ENCODE data around the gene ABHD12. TPM values are rescaled to one million over a fixed set of nuclear protein-coding genes. Genes with fewer than 3 reads are reported as not detected.

Gene ABHD12
- total RNA-seq, 2 donors from 2014 or later: 54.2 to 60.6 TPM

DNA sequence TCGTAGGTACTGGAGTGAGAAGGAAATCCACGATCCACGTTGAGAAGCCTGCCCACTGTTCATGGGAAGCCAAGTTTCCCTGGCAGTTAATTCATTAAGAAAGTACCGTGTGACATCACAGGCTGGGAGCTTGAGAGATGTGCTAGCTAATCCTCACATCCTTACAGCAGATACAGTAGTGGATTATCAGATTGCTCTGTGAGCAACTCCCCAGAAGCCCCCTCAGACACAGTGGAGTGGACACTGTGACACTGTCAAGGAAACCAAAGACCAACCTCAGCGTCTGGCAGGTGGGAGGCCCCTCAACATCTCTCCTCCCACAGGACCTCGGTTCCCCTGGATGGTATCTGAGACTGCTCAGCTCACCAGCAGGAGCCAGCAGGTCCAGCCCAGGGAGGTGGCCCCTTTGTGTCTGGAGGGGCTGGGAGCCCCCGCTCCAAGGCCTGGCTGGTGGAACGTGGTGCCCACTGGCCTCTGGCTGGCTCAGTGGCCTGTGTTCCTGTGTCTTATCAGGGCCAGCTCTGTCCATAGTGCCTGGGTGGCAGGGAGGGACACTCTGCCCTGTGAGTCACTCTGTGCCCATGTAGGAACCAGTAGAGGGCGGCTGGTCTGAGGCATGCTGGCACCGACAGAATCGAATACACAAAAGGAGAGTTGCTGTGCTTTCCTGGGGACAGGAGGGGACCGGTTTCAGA is 135.5 kb downstream of the ABHD12 start:
- Histone ChIP-seq H3K4me1 (peaks cover 13% of the 10 kb centered on the region), H3K27ac (peak overlapping the region; percentile 65), H3K36me3 (no peaks in the 10 kb centered on the region), H3K9me3 (no peaks in the 10 kb centered on the region), H3K27me3 (no peaks in the 10 kb centered on the region), H3K4me3 (no peak overlapping the region), H3K9ac (ENCODE audit: low read depth in 2 of 2, low read length in 2 of 2) (peak overlapping the region; percentile 33 to 73)
- TF ChIP-seq, protein P1, sequence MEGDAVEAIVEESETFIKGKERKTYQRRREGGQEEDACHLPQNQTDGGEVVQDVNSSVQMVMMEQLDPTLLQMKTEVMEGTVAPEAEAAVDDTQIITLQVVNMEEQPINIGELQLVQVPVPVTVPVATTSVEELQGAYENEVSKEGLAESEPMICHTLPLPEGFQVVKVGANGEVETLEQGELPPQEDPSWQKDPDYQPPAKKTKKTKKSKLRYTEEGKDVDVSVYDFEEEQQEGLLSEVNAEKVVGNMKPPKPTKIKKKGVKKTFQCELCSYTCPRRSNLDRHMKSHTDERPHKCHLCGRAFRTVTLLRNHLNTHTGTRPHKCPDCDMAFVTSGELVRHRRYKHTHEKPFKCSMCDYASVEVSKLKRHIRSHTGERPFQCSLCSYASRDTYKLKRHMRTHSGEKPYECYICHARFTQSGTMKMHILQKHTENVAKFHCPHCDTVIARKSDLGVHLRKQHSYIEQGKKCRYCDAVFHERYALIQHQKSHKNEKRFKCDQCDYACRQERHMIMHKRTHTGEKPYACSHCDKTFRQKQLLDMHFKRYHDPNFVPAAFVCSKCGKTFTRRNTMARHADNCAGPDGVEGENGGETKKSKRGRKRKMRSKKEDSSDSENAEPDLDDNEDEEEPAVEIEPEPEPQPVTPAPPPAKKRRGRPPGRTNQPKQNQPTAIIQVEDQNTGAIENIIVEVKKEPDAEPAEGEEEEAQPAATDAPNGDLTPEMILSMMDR (IDR thresholded peaks at IDR 0.05): no peak
- peak; percentile 74 for DNase-seq
- intact Hi-C loops (cut with DNase I): no loop called here

DNA sequence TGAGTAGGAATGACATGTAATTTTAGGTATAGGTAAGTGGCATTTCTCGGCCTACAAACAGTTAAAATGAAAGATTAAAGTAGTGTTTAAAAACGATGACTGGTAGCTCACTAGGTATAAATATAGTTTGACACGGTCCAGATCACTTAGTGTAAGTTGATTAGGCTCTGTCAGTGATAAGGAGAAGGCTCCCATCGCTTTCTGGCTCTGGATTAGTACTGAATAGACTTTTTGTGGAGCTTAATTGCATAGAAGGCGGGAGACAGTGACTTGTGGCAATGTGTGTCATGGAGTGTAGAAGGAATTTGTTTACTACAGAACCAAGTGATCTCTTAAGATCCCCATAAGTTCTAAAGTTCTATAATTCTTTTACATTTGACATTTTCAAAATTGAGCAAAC is 136.1 kb downstream of the ABHD12 start:
- Histone ChIP-seq H3K36me3 (no peaks in the 10 kb centered on the region), H3K9ac (ENCODE audit: low read depth in 2 of 2, low read length in 2 of 2) (peak overlapping the region in 1 of 2 donors; percentile 73), H3K9me3 (no peaks in the 10 kb centered on the region), H3K4me3 (no peak overlapping the region), H3K27me3 (no peaks in the 10 kb centered on the region), H3K4me1 (peaks cover 13% of the 10 kb centered on the region), H3K27ac (peak overlapping the region; percentile 65)
- intact Hi-C loops (cut with DNase I): no loop called here
- TF ChIP-seq, protein P1 (IDR thresholded peaks at IDR 0.05): no peak
- DNase-seq: peak; percentile 6

GRCh38 chr20:25253606-25254275 is 136.9 kb downstream of the ABHD12 start:
- no peak overlapping the region for H3K4me3 ChIP-seq
- peaks cover 13% of the 10 kb centered on the region for H3K4me1 ChIP-seq
- no peaks in the 10 kb centered on the region for H3K9me3 ChIP-seq
- intact Hi-C loops (cut with DNase I): no loop called here
- TF ChIP-seq, protein P1 (IDR thresholded peaks at IDR 0.05): no peak
- peak overlapping the region; percentile 92 for H3K27ac ChIP-seq
- no peaks in the 10 kb centered on the region for H3K27me3 ChIP-seq
- DNase-seq: peak; percentile 11
- H3K9ac ChIP-seq (ENCODE audit: low read depth in 2 of 2, low read length in 2 of 2): no peak overlapping the region
- no peaks in the 10 kb centered on the region for H3K36me3 ChIP-seq

- DNase-seq: peak; percentile 61
- no peaks in the 10 kb centered on the region for H3K27me3 ChIP-seq
- no peaks in the 10 kb centered on the region for H3K36me3 ChIP-seq
- peaks cover 13% of the 10 kb centered on the region for H3K4me1 ChIP-seq
- H3K27ac ChIP-seq: peak overlapping the region; percentile 92
- TF ChIP-seq, protein P1 (IDR thresholded peaks at IDR 0.05): no peak
- H3K4me3 ChIP-seq: no peak overlapping the region
- no peaks in the 10 kb centered on the region for H3K9me3 ChIP-seq
- H3K9ac ChIP-seq (ENCODE audit: low read depth in 2 of 2, low read length in 2 of 2): peak overlapping the region in 1 of 2 donors; percentile 64
- intact Hi-C loops (cut with DNase I): no loop called here
Measured at GRCh38 chr20:25252686-25253421, 137.8 kb downstream of the ABHD12 start.

DNA sequence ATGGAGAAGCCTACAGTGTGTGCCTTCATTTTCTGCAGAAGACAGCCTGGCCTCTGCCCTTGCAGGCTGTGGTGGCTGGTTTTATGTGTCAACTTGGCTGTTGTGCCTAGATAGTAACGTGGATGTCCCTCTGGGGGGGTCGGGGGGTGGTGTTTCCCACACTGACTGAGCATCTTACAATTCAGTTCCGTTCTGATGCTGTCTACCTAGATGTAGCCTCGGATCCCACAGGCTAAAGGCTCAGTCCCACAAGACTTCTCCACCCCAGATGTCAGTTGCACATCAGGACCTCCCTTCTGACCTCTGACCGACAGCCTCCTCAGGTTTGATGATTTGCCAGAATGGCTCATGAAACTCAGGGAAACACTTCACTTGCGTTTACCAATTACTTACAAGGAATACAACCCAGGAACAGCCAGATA is 138.4 kb downstream of the ABHD12 start:
- no peaks in the 10 kb centered on the region for H3K9me3 ChIP-seq
- peaks cover 13% of the 10 kb centered on the region for H3K4me1 ChIP-seq
- no peak overlapping the region for H3K4me3 ChIP-seq
- H3K27me3 ChIP-seq: no peaks in the 10 kb centered on the region
- H3K27ac ChIP-seq: peak overlapping the region; percentile 92
- H3K36me3 ChIP-seq: no peaks in the 10 kb centered on the region
- intact Hi-C loops (cut with DNase I): no loop called here
- TF ChIP-seq, protein P1 (IDR thresholded peaks at IDR 0.05): no peak
- DNase-seq: peak; percentile 68
- peak overlapping the region in 1 of 2 donors; percentile 64 for H3K9ac ChIP-seq (ENCODE audit: low read depth in 2 of 2, low read length in 2 of 2)
